ENCODE data around the gene GPI.

DNA sequence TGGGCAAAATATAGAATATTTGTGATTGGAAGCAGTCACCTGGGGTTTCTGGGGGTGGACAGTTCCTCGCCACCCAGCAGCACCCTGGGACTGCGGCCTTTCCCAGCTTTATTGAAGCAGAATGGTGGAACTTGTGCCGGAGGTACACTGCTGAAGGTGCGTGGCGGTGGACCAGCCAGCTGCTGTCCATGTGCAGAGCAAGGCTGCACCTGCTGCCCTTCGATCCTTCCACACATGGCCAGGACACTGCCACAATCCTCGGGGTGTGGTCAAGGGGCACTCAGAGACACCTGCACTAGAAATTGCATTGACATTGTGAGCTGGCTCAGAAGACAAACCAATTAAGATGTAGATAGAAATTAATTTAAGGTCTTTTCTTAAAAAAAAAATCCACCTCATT lies 11.4 kb upstream of the GPI start:
- no peak for TF ChIP-seq POLR2AphosphoS5 (IDR thresholded peaks at IDR 0.05)
- TF ChIP-seq POLR2A (IDR thresholded peaks at IDR 0.05), result no peak
